NCI-H1092 (cell line): Measurements from ENCODE around the gene PACSIN2.
A peak's percentile ranks its signal among the peaks of the same experiment; 100 is the strongest.

ENCODE experiments used
- DNase-seq: peaks from one replicate; lab custom pipeline; 2025; lab: John Stamatoyannopoulos, UW

PACSIN2 gene

GRCh38 chr22:42905217-42905616 lies 109.7 kb downstream of the PACSIN2 start:
- DNase-seq: peak; percentile 55

GRCh38 chr22:42904050-42904449 lies 110.9 kb downstream of the PACSIN2 start:
- no peak for DNase-seq

GRCh38 chr22:42902875-42903510 lies 112.0 kb downstream of the PACSIN2 start:
- DNase-seq: no peak

- no peak for DNase-seq
Observed at GRCh38 chr22:42901790-42902508, 113.0 kb downstream of the PACSIN2 start.

GRCh38 chr22:42897960-42898359 lies 117.0 kb downstream of the PACSIN2 start:
- DNase-seq: no peak

GRCh38 chr22:42895541-42895981 lies 119.4 kb downstream of the PACSIN2 start:
- DNase-seq: no peak

GRCh38 chr22:42895087-42895486 lies 119.9 kb downstream of the PACSIN2 start:
- DNase-seq: no peak

GRCh38 chr22:42893371-42894150 lies 121.4 kb downstream of the PACSIN2 start:
- no peak for DNase-seq

GRCh38 chr22:42892571-42893316 lies 122.2 kb downstream of the PACSIN2 start:
- DNase-seq: no peak

GRCh38 chr22:42892156-42892555 lies 122.8 kb downstream of the PACSIN2 start:
- no peak for DNase-seq

- DNase-seq: no peak
Observed at GRCh38 chr22:42891696-42892095, 123.3 kb downstream of the PACSIN2 start.

GRCh38 chr22:42891008-42891407 lies 123.9 kb downstream of the PACSIN2 start:
- no peak for DNase-seq

- DNase-seq: no peak
Observed at GRCh38 chr22:42889304-42889703, 125.6 kb downstream of the PACSIN2 start.

- no peak for DNase-seq
Observed at GRCh38 chr22:42887523-42888507, 127.1 kb downstream of the PACSIN2 start.

GRCh38 chr22:42887120-42887519 lies 127.8 kb downstream of the PACSIN2 start:
- no peak for DNase-seq

- no peak for DNase-seq
Observed at GRCh38 chr22:42885446-42885845, 129.5 kb downstream of the PACSIN2 start.

- DNase-seq: no peak
Observed at GRCh38 chr22:42884616-42885375, 130.2 kb downstream of the PACSIN2 start.

GRCh38 chr22:42883970-42884369 lies 131.0 kb downstream of the PACSIN2 start:
- DNase-seq: no peak

GRCh38 chr22:42883121-42883520 lies 131.8 kb downstream of the PACSIN2 start:
- no peak for DNase-seq

GRCh38 chr22:42881982-42882656 lies 132.8 kb downstream of the PACSIN2 start:
- DNase-seq: no peak
